H9 (cell line): ENCODE data around the gene ABL2. TPM values are rescaled to one million over a fixed set of nuclear protein-coding genes. Genes with fewer than 3 reads are reported as not detected.

Source experiments
- DNase-seq: peaks from one replicate; pipeline ENCODE4 v3.0.0-alpha.2; 2017
- H2AFZ ChIP-seq: one replicate; pipeline ENCODE4 v1.6.1; 2013; ENCODE audit warnings: mild to moderate bottlenecking, low read length, control low read depth, moderate library complexity
- H2AK5ac ChIP-seq: 2 replicates; pipeline ENCODE4 v1.6.1; 2013; ENCODE audit warnings: low read length, control low read depth, mixed read lengths; ENCODE audit not compliant: insufficient read length
- H2BK120ac ChIP-seq: one replicate; pipeline ENCODE4 v1.6.1; 2013; ENCODE audit warnings: low read depth, mild to moderate bottlenecking, low read length, control low read depth, inconsistent platforms; ENCODE audit not compliant: poor library complexity, severe bottlenecking
- H2BK12ac ChIP-seq: 2 replicates; pipeline ENCODE4 v1.6.1; 2013; ENCODE audit warnings: low read length, control low read depth, mixed read lengths, low read depth; ENCODE audit not compliant: insufficient read length
- H2BK15ac ChIP-seq: 2 replicates; pipeline ENCODE4 v1.6.1; 2013; ENCODE audit warnings: low read depth, low read length, control low read depth
- H2BK20ac ChIP-seq: one replicate; pipeline ENCODE4 v1.6.1; 2013; ENCODE audit warnings: low read depth, mild to moderate bottlenecking, low read length, control low read depth, inconsistent platforms; ENCODE audit not compliant: poor library complexity, severe bottlenecking
- H2BK5ac ChIP-seq: 2 replicates; pipeline ENCODE4 v1.6.1; 2013; ENCODE audit warnings: low read length, control low read depth, mixed read lengths; ENCODE audit not compliant: insufficient read length
- H3K14ac ChIP-seq: 2 replicates; pipeline ENCODE4 v1.6.1; 2013; ENCODE audit warnings: low read length, control low read depth; ENCODE audit not compliant: insufficient read depth
- H3K18ac ChIP-seq: 2 replicates; pipeline ENCODE4 v1.6.1; 2013; ENCODE audit warnings: low read depth, mild to moderate bottlenecking, mixed read lengths, low read length, control low read depth; ENCODE audit not compliant: insufficient read length
- H3K23ac ChIP-seq: 2 replicates; pipeline ENCODE4 v1.6.1; 2013; ENCODE audit warnings: low read length, control low read depth, mixed read lengths, low read depth; ENCODE audit not compliant: insufficient read length
- H3K23me2 ChIP-seq: 2 replicates; pipeline ENCODE4 v1.6.1; 2013; ENCODE audit warnings: low read depth, mild to moderate bottlenecking, mixed read lengths, low read length, control low read depth; ENCODE audit not compliant: insufficient read length, poor library complexity, severe bottlenecking
- H3K27ac ChIP-seq: 2 replicates; pipeline ENCODE4 v1.5.1; 2013; ENCODE audit warnings: low read length, control low read depth, mixed read lengths, low read depth; ENCODE audit not compliant: insufficient read length
- H3K27me3 ChIP-seq: 2 replicates; pipeline ENCODE4 v1.6.1; 2013; ENCODE audit warnings: low read length, control low read depth, inconsistent platforms; ENCODE audit not compliant: insufficient read depth
- H3K4ac ChIP-seq: 2 replicates; pipeline ENCODE4 v1.6.1; 2013; ENCODE audit warnings: low read depth, mild to moderate bottlenecking, control low read depth, inconsistent platforms, low read length, moderate library complexity
- H3K4me1 ChIP-seq: 2 replicates; pipeline ENCODE4 v1.6.1; 2013; ENCODE audit warnings: low read length, control low read depth, inconsistent platforms; ENCODE audit not compliant: insufficient read depth
- H3K4me2 ChIP-seq: 2 replicates; pipeline ENCODE4 v1.6.1; 2013; ENCODE audit warnings: low read length, control low read depth, mixed read lengths; ENCODE audit not compliant: insufficient read length, insufficient read depth
- H3K56ac ChIP-seq: 2 replicates; pipeline ENCODE4 v1.6.1; 2013; ENCODE audit warnings: low read depth, mild to moderate bottlenecking, mixed read lengths, low read length, control low read depth; ENCODE audit not compliant: insufficient read length
- H3K79me1 ChIP-seq: 2 replicates; pipeline ENCODE4 v1.6.1; 2013; ENCODE audit warnings: low read depth, mild to moderate bottlenecking, moderate library complexity, low read length, control low read depth, inconsistent platforms; ENCODE audit not compliant: insufficient read depth, poor library complexity, severe bottlenecking
- H3K79me2 ChIP-seq: 2 replicates; pipeline ENCODE4 v1.6.1; 2013; ENCODE audit warnings: low read length, control low read depth, inconsistent platforms; ENCODE audit not compliant: insufficient read depth
- H3K9ac ChIP-seq: 2 replicates; pipeline ENCODE4 v1.6.1; 2013; ENCODE audit warnings: low read length, control low read depth, mixed read lengths; ENCODE audit not compliant: insufficient read length; ENCODE audit errors: extremely low read depth
- H3K9me3 ChIP-seq: one replicate; pipeline ENCODE4 v1.6.1; 2013; ENCODE audit warnings: low read depth, low read length, inconsistent platforms; ENCODE audit not compliant: control insufficient read depth
- H3T11ph ChIP-seq: one replicate; pipeline ENCODE4 v1.6.1; 2013; ENCODE audit warnings: mild to moderate bottlenecking, low read length, control low read depth, inconsistent platforms
- H4K20me1 ChIP-seq: one replicate; pipeline ENCODE4 v1.6.1; 2013; ENCODE audit not compliant: control insufficient read depth, insufficient read length, insufficient read depth
- H4K5ac ChIP-seq: 2 replicates; pipeline ENCODE4 v1.6.1; 2013; ENCODE audit warnings: low read depth, mild to moderate bottlenecking, mixed read lengths, low read length, control low read depth; ENCODE audit not compliant: insufficient read length
- H4K8ac ChIP-seq: replicated peaks from 2 replicates; pipeline ENCODE4 v1.6.1; 2013; ENCODE audit warnings: low read length, control low read depth, mixed read lengths, low read depth; ENCODE audit not compliant: insufficient read length
- H4K91ac ChIP-seq: 2 replicates; pipeline ENCODE4 v1.6.1; 2013; ENCODE audit warnings: low read depth, mild to moderate bottlenecking, moderate library complexity, mixed read lengths, low read length, control low read depth; ENCODE audit not compliant: insufficient read length
- H3K27ac Mint-ChIP-seq, 3 experiments: 2 replicates in 2 of 3; 3 replicates in 1 of 3; pipeline ENCODE4 v1.8.0; 2020 to 2021; ENCODE audit warnings: mixed read lengths in 3 of 3, mild to moderate bottlenecking in 1 of 3, moderate library complexity in 1 of 3
- H3K27me3 Mint-ChIP-seq: 2 replicates; pipeline ENCODE4 v1.8.0; 2021; ENCODE audit warnings: low read depth, mild to moderate bottlenecking, moderate library complexity, mixed read lengths
- H3K36me3 Mint-ChIP-seq, 3 experiments: 2 replicates in 2 of 3; 3 replicates in 1 of 3; pipeline ENCODE4 v1.8.0; 2020 to 2021; ENCODE audit warnings: low read depth in 3 of 3, mixed read lengths in 3 of 3; ENCODE audit not compliant: insufficient read depth in 1 of 3
- H3K4me1 Mint-ChIP-seq, 2 experiments: 2 replicates each; pipeline ENCODE4 v1.8.0; 2020; ENCODE audit warnings: mixed read lengths in 2 of 2
- H3K4me3 Mint-ChIP-seq, 2 experiments: 2 replicates in 1 of 2; 3 replicates in 1 of 2; pipeline ENCODE4 v1.8.0; 2020 to 2021; ENCODE audit warnings: mild to moderate bottlenecking in 2 of 2, mixed read lengths in 2 of 2, moderate library complexity in 1 of 2
- H3K9me3 Mint-ChIP-seq, 2 experiments: 2 replicates in 1 of 2; 3 replicates in 1 of 2; pipeline ENCODE4 v1.8.0; 2020; ENCODE audit warnings: mild to moderate bottlenecking in 2 of 2, mixed read lengths in 2 of 2, moderate library complexity in 1 of 2
- WGBS: extraction: QIAGEN DNeasy Blood & Tissue Kit; methylation state at CpG from one replicate; pipeline ENCODE4 v1.1.7; 2013; ENCODE audit warnings: missing lambda C conversion rate, low lambda C conversion rate, mixed read lengths; ENCODE audit not compliant: insufficient read length; ENCODE audit errors: extremely low coverage; 5-methylcytosine and 5-hydroxymethylcytosine counted together
- total RNA-seq: library from RNA; stranded (reverse); gene quantifications from 2 replicates; pipeline ENCODE4 v1.2.1, GENCODE V29; 2021
- TF ChIP-seq, protein P1 (sequence below): fragments of 200-600 bp; sonication (generic); conservative IDR thresholded peaks from 3 replicates; pipeline ENCODE4 v1.8.0; 2021; ENCODE audit warnings: antibody characterized with exemption, mild to moderate bottlenecking

Gene ABL2
- total RNA-seq, 1 experiment from 2014 or later: 21.2 TPM

DNA sequence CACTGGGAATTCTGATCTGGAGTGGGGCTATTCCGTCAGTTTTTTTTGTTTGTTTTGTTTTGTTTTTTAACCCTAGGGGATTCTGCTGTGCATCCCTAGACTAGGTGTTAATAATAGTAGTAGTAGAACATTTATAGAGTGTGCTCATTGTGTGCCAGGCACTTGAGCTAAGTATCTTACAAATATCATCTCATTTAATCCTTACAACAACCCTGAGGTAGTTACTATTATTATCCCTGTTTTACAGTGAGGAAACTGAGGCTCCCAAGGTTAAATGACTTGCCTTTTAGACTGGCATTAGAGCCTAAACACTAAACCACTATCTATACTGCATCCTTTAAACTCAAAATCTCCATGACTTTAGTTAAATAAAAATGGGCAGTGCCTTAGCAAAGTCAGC lies 125.5 kb downstream of the ABL2 start:
- Histone ChIP-seq H2BK12ac (no peak overlapping the region), H2BK15ac (no peak overlapping the region), H3K9me3 (no peaks in the 10 kb centered on the region), H3K27me3 (no peaks in the 10 kb centered on the region), H2BK120ac (no peak overlapping the region), H4K91ac (no peak overlapping the region), H2BK20ac (no peak overlapping the region), H2AK5ac (no peak overlapping the region), H3T11ph (no peak overlapping the region), H3K56ac (no peak overlapping the region), H3K4me1 (peaks cover 3% of the 10 kb centered on the region; the same call in 1 of the 2 replicates), H3K4me2 (no peak overlapping the region), H3K23ac (no peak overlapping the region), H3K9ac (no peak overlapping the region), H2AFZ (no peak overlapping the region), H4K5ac (no peak overlapping the region), H3K14ac (no peak overlapping the region), H3K23me2 (no peaks in the 10 kb centered on the region), H3K18ac (no peak overlapping the region), H3K4ac (no peak overlapping the region), H2BK5ac (no peak overlapping the region), H3K79me1 (no peaks in the 10 kb centered on the region), H4K8ac (no peak overlapping the region), H3K79me2 (no peaks in the 10 kb centered on the region), H3K27ac (no peak overlapping the region), H4K20me1 (no peaks in the 10 kb centered on the region)
- TF ChIP-seq, protein P1, sequence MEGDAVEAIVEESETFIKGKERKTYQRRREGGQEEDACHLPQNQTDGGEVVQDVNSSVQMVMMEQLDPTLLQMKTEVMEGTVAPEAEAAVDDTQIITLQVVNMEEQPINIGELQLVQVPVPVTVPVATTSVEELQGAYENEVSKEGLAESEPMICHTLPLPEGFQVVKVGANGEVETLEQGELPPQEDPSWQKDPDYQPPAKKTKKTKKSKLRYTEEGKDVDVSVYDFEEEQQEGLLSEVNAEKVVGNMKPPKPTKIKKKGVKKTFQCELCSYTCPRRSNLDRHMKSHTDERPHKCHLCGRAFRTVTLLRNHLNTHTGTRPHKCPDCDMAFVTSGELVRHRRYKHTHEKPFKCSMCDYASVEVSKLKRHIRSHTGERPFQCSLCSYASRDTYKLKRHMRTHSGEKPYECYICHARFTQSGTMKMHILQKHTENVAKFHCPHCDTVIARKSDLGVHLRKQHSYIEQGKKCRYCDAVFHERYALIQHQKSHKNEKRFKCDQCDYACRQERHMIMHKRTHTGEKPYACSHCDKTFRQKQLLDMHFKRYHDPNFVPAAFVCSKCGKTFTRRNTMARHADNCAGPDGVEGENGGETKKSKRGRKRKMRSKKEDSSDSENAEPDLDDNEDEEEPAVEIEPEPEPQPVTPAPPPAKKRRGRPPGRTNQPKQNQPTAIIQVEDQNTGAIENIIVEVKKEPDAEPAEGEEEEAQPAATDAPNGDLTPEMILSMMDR: no peak
- Mint-ChIP-seq H3K27ac (no peak overlapping the region), H3K36me3 (peaks cover 6 to 35% (median 21%) of the 10 kb centered on the region in 3 experiments; a peak in 5 of 7 replicates), H3K9me3 (no peaks in the 10 kb centered on the region), H3K4me3 (no peak overlapping the region), H3K4me1 (peaks cover 24% of the 10 kb centered on the region in 2 experiments), H3K27me3 (no peaks in the 10 kb centered on the region; the same call in 1 of the 2 replicates)
- no peak for DNase-seq
- WGBS: no CpG with 5 or more reads among the region's 1 CpG
